NK-92 (cell line): ENCODE results near the gene TANC1.
"Not testable (repeated sequence)": the region's sequence is repeated elsewhere in the genome, so short reads cannot be mapped to it uniquely, and the experiment has no call there.

Experiments
- DNase-seq: peaks from one replicate; lab custom pipeline; 2025; ENCODE audit not compliant: unreplicated experiment; lab: John Stamatoyannopoulos, UW

TANC1 gene

GRCh38 chr2:159082119-159082518 is 113.7 kb downstream of the TANC1 start:
- no peak for DNase-seq

- DNase-seq = no peak
Measured at GRCh38 chr2:159084384-159085370, 116.2 kb downstream of the TANC1 start.

GRCh38 chr2:159086342-159086741 is 117.9 kb downstream of the TANC1 start:
- no peak for DNase-seq

DNA sequence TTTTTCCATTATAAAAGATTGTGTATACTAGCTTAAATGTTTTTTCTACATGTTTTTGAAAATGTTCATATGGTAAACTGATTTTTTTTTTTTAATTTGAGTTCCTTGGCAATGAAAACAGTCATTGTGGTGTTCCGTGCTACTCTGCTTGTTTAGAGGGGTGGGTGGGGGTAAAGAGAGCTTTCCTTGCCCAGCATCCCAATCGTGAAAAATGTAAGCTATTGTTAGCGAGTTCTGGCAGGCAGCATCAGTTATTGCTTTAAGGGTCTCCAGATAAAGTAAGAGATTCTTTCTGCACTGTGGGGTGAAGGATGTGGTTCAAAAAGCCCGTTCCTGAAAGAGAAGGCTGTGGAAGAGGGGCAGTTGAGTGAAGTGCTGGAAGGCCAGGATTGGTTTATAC is 118.4 kb downstream of the TANC1 start:
- no peak for DNase-seq

DNA sequence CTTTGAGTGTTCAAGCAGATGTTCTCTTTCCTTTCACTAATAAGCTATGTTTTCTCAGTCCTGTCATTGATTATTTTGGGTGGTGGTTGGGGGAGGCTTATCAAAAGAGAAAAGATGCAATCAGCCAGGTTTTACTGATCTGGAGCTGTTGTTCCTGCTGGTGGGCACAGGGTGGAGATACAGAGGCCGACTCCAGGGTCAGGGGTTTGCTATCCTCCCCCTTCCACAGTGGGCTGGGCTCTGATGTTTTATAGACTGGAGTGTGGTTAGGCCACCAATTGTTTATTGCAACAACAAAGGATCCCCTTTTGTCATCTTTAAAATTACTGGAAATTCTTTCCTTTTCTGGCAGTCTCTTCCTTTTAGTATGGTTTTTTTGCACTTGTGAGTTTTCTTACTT is 120.5 kb downstream of the TANC1 start:
- DNase-seq = no peak

DNA sequence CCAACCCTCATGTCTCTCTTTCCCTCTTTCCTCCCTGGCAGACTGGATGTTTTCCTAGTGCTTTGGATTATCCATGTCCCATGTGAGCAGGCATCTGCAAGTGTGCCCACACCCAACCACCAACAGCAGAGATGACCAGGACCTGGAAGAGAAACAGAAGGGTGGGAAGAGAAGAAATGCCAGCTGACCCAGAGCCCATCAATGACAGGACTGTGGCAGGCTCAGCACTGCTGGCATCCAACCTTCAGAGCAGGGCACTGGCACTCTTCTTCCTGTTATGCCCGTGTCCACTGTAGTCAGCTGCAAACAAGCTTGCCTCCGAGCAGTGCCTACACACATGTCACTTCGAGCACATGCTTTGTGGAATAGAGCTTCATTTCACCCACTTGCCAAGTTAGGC is 121.1 kb downstream of the TANC1 start:
- DNase-seq = no peak

DNA sequence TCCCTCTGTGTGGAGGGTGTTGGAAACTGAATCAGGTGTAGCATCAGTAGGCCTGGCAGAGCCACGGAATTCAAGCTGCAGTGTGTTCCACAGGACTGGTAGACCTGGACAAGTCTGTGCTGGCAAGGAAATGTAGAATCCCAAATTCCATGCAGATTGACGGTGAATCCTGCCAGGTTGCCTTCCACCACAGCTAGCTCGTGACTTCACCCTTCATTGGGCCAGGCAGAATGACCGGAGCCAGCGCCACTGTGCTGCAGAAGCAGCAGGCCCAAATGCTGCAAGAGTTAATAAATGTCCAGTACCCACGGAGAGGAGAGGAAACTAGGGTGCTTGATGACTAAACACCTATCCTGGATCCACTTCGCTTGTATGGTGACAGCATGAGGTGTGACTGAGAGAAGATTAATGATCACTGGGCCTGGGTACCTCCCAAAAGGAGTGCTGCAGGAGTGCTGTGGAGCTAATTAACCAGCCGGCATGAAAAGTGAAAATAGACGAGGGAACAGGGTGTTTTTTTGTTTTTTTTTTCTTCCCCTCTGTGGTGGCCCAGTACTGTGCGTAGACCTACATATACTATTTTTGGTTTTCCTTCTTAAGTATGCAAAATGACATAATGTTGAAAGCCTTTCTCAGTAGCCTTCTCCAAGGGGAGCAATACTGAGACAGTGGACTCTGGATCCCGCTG is 122.2 kb downstream of the TANC1 start:
- no peak for DNase-seq

DNA sequence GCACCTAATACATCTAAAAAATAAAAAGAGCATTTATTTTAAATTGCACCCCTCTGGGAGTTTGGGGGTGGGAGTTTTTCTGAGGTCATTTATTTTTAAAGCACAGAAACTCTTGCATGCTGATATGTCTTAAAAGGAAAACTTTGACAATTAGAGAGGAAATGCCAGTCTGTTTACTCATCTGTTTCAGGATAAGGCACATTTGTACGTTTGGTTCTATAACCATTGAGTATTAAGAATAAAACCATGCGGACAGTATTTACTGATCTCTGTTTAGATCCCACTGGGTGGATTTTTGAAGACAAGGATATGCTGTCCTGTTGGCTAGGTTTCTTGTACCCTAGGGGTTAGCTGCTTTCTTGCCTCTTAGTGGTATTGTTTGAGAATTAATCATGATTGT is 122.9 kb downstream of the TANC1 start:
- DNase-seq = no peak

- no peak for DNase-seq
Measured at GRCh38 chr2:159091976-159092375, 123.5 kb downstream of the TANC1 start.

DNA sequence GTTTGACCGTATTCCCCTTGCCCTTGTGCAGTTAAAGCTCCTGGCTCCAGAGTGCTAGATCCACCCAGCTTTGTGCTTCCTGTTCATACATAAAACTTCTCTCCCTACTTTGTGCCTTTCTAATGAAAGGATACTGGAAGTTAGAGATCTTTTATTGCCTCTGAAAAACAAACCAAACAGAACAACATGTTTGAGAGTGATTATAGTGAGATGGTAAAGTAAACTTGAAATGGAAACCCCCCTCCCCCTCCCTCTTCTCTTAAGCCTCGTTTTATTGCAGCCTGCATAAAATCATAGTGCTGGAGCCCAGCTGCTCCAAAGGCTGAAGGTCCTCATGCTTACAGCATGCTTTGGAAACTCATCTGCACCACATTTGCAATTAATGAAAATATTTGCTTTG is 125.1 kb downstream of the TANC1 start:
- DNase-seq = no peak

GRCh38 chr2:159094173-159094737 is 125.8 kb downstream of the TANC1 start:
- DNase-seq = no peak

GRCh38 chr2:159095813-159096212 is 127.4 kb downstream of the TANC1 start:
- no peak for DNase-seq

- DNase-seq = not testable (repeated sequence)
Measured at GRCh38 chr2:159096302-159096855, 127.9 kb downstream of the TANC1 start.

DNA sequence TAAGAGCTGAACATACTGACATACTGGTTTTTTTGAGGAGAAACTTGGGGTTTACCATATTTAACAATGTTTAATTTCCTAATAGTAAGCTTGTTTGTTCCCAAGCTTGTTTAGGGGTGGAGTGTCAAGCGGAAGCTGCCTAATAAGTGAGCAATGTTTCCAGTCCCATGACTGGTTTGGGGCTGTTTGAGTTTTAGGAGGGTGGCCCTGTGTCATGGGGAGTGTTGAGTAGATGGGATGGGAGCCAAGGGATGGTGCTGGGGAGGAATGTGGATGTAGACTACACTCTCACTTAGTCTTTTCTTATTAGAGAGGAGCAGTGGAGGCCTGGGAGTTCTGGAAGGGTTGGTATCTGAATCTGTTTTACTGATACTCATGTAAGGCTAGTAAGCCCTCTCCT is 128.5 kb downstream of the TANC1 start:
- no peak for DNase-seq

DNA sequence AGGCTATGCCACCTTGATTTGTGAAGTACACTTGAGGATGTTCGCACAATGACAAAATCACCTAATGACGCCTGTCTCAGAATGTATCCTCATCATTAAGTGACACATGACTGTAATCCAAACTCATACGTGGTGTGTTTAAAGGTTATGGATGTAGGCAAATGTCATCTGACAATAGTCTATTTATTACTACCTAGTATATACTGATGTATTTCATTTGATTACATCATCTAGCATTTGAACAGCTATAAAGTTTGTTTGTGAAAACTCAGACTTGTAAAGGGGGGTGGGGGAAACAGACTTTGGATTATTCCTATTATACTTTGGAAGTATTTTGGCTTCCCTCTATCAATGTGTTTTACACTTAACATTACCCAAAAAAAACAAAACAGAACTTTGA is 129.9 kb downstream of the TANC1 start:
- no peak for DNase-seq

- no peak for DNase-seq
Measured at GRCh38 chr2:159098921-159099411, 130.5 kb downstream of the TANC1 start.

- no peak for DNase-seq
Measured at GRCh38 chr2:159101755-159102489, 133.5 kb downstream of the TANC1 start.

DNA sequence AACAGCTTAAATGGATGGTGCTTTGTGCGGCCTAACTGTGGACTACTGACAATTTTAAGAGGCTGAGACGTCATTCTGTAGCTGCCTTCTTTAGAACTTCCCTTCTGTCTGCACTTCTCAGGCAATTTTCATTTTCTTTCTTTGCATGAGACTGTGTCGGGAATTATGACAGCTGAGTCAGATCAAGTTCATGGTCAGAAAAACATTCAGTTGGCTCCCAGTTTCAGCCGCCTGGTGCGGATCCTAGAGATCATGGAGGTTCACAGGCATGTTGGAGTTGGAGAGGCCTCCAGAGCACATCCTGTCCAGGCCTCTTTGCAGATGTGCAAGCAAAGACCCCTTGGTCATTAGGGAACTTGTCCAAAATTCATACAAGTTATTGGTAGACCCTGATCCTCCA is 135.0 kb downstream of the TANC1 start:
- DNase-seq = no peak

GRCh38 chr2:159106109-159106508 is 137.7 kb downstream of the TANC1 start:
- DNase-seq = no peak

GRCh38 chr2:159108181-159108893 is 139.9 kb downstream of the TANC1 start:
- DNase-seq = no peak
